Cardiac muscle cell (in vitro differentiated cells and primary cell): ENCODE measurements around the gene PLD1. TPM values are rescaled to one million over a fixed set of nuclear protein-coding genes. Genes with fewer than 3 reads are reported as not detected.

Experiments used
- DNase-seq, 2 donors: peaks; one replicate each; pipeline versions ENCODE4 v3.0.0 to v3.0.0-alpha.2; 2010 to 2017; ENCODE audit warnings: low read depth in 1 of 2, low spot score in 1 of 2
- H3K27ac ChIP-seq: fragments of 200-600 bp; sonication (generic); 2 replicates; pipeline ENCODE4 v1.5.1; 2016
- H3K27me3 ChIP-seq: fragments of 200-600 bp; sonication (generic); 2 replicates; pipeline ENCODE4 v1.6.0; 2016; ENCODE audit warnings: control low read depth
- H3K36me3 ChIP-seq: fragments of 200-600 bp; sonication (generic); 2 replicates; pipeline ENCODE4 v1.5.1; 2016; ENCODE audit warnings: control low read depth
- H3K4me1 ChIP-seq: fragments of 200-600 bp; sonication (generic); 2 replicates; pipeline ENCODE4 v1.8.1; 2017; ENCODE audit warnings: low read depth, mild to moderate bottlenecking, mixed run types
- H3K4me3 ChIP-seq: fragments of 200-600 bp; sonication (generic); 2 replicates; pipeline ENCODE4 v1.5.1; 2016; ENCODE audit warnings: mild to moderate bottlenecking
- H3K9me3 ChIP-seq: fragments of 200-600 bp; sonication (generic); 2 replicates; pipeline ENCODE4 v1.5.1; 2017; ENCODE audit warnings: low read depth, mild to moderate bottlenecking, control low read depth
- CTCF ChIP-seq: IDR thresholded peaks from 2 replicates; pipeline ENCODE4 v1.5.1; 2012; ENCODE audit warnings: low read depth, mild to moderate bottlenecking, low read length
- polyA plus RNA-seq: library from polyadenylated mRNA; unstranded; fragments of >200 nt; fragmentation: Nextera tagmentation; extraction: Ambion mirVana; gene quantifications from 2 replicates; pipeline ENCODE4 v1.2.1, GENCODE V29; 2016
- total RNA-seq: library from RNA; depleted of rRNA; stranded (reverse); fragments of >200 nt; gene quantifications from 2 replicates; pipeline ENCODE4 v1.2.3, GENCODE V29; 2016

Gene PLD1
- total and polyA plus RNA-seq, 2 experiments from 2014 or later, result 18.3 to 35.1 TPM

GRCh38 chr3:171830518-171830875 is 20.2 kb upstream of the PLD1 start:
- H3K36me3 ChIP-seq, result no peaks in the 10 kb centered on the region
- no peak overlapping the region for H3K4me3 ChIP-seq
- DNase-seq, result no peak
- TF ChIP-seq CTCF, result no peak
- H3K4me1 ChIP-seq, result peaks cover 27% of the 10 kb centered on the region
- H3K9me3 ChIP-seq, result no peaks in the 10 kb centered on the region
- H3K27me3 ChIP-seq, result no peaks in the 10 kb centered on the region
- H3K27ac ChIP-seq, result no peak overlapping the region

DNA sequence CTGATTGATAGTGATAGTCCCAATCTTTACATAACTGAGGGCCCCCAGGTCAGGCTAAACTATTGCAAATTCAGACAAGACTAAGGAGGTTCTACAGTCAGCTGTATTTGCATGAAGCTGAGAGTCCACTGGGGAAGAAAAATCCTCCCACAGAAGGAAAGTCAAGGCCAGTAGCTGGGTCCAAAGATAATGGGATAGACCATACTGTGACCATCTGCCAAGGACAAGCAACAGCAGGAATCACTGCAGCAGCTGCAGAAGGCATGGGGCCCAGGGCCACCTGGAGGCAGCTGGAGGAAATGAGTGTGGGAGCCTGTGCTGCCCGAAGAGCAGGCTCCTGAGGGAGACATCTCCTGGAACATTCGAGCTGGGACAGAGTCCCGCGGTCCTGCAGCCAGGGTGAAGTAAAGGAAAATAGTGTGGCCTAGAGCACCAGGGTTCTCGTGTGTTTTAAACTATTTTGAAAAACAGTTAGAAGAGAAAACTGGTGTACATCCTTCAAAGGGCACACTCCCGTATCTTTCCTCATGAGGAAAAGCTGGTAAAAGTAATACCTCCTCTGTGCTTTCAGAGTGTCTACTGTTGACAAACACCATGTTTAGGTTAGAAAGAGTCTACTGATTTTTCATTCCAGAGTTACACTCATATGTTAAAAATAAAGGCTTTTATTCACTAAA is 19.7 kb upstream of the PLD1 start:
- H3K36me3 ChIP-seq, result no peaks in the 10 kb centered on the region
- H3K4me1 ChIP-seq, result peaks cover 22% of the 10 kb centered on the region
- peak; percentile 84 for TF ChIP-seq CTCF
- H3K27me3 ChIP-seq, result no peaks in the 10 kb centered on the region
- peak; percentile 79 to 90 for DNase-seq
- no peaks in the 10 kb centered on the region for H3K9me3 ChIP-seq
- H3K27ac ChIP-seq, result no peak overlapping the region
- H3K4me3 ChIP-seq, result no peak overlapping the region

- H3K27ac ChIP-seq, result no peak overlapping the region
- no peaks in the 10 kb centered on the region for H3K27me3 ChIP-seq
- H3K36me3 ChIP-seq, result no peaks in the 10 kb centered on the region
- no peaks in the 10 kb centered on the region for H3K9me3 ChIP-seq
- no peak for TF ChIP-seq CTCF
- peak in 1 of 2 donors; percentile 51 for DNase-seq
- peaks cover 13% of the 10 kb centered on the region for H3K4me1 ChIP-seq
- H3K4me3 ChIP-seq, result no peak overlapping the region
Measured at GRCh38 chr3:171828902-171829770, 18.9 kb upstream of the PLD1 start.

- no peak for DNase-seq
- Histone ChIP-seq H3K36me3 (no peaks in the 10 kb centered on the region), H3K27ac (no peak overlapping the region), H3K4me3 (no peak overlapping the region), H3K4me1 (peaks cover 5% of the 10 kb centered on the region), H3K9me3 (no peaks in the 10 kb centered on the region), H3K27me3 (no peaks in the 10 kb centered on the region)
- no peak for TF ChIP-seq CTCF
Measured at GRCh38 chr3:171827836-171828458, 17.7 kb upstream of the PLD1 start.

DNA sequence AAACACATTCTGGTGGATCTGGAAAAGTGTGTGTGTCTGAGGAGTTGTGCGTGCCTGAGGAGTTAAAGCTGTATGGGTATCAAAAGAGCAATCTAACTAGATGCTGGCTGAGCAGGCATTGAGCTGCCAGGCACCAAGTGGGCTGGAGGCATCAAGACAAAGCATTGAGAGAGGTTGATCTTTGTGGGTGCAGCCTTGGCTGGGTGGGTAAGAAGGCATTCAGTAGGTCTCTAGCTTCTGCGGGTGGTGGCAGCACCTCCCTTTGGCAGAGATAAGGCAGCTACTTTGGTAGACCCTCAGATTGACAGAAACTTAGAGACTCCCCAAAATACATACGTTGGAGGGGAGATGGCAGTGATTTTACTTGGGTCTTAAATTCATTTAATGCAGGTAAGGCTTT is 17.1 kb upstream of the PLD1 start:
- Histone ChIP-seq H3K27me3 (no peaks in the 10 kb centered on the region), H3K4me1 (peaks cover 5% of the 10 kb centered on the region), H3K27ac (no peak overlapping the region), H3K36me3 (no peaks in the 10 kb centered on the region), H3K4me3 (no peak overlapping the region), H3K9me3 (no peaks in the 10 kb centered on the region)
- no peak for TF ChIP-seq CTCF
- DNase-seq, result no peak
